ENCODE results near the gene DNPH1.

Gene DNPH1

GRCh38 chr6:43219814-43220213 is 9.5 kb downstream of the DNPH1 start:
- no peak for TF ChIP-seq CTCF (IDR thresholded peaks at IDR 0.05)
- Histone ChIP-seq H3K27ac (no peak overlapping the region), H3K4me3 (no peak overlapping the region)
- DNase-seq (ENCODE audit: low spot score) = peak; percentile 55

- DNase-seq (ENCODE audit: low spot score) = peak; percentile 64
- no peak overlapping the region for H3K27ac ChIP-seq
- no peak for TF ChIP-seq CTCF (IDR thresholded peaks at IDR 0.05)
- no peak overlapping the region for H3K4me3 ChIP-seq
Observed at GRCh38 chr6:43219119-43219518, 10.2 kb downstream of the DNPH1 start.

- TF ChIP-seq CTCF (IDR thresholded peaks at IDR 0.05) = no peak
- H3K4me3 ChIP-seq = no peak overlapping the region
- peak; percentile 17 for DNase-seq (ENCODE audit: low spot score)
- H3K27ac ChIP-seq = no peak overlapping the region
Observed at GRCh38 chr6:43217351-43217750, 11.9 kb downstream of the DNPH1 start.

GRCh38 chr6:43216200-43216599 is 13.1 kb downstream of the DNPH1 start:
- Histone ChIP-seq H3K27ac (no peak overlapping the region), H3K4me3 (no peak overlapping the region)
- no peak for TF ChIP-seq CTCF (IDR thresholded peaks at IDR 0.05)
- DNase-seq (ENCODE audit: low spot score) = no peak

GRCh38 chr6:43215066-43215465 is 14.2 kb downstream of the DNPH1 start:
- DNase-seq (ENCODE audit: low spot score) = no peak
- no peak for TF ChIP-seq CTCF (IDR thresholded peaks at IDR 0.05)
- no peak overlapping the region for H3K4me3 ChIP-seq

GRCh38 chr6:43213431-43213830 is 15.8 kb downstream of the DNPH1 start:
- no peak for DNase-seq (ENCODE audit: low spot score)
- H3K4me3 ChIP-seq = no peak overlapping the region
- TF ChIP-seq CTCF (IDR thresholded peaks at IDR 0.05) = no peak

More at GRCh38 chr6:43215066-43215465, 14.2 kb downstream of the DNPH1 start:
- no peak overlapping the region for H3K27ac ChIP-seq

GRCh38 chr6:43211955-43212354 is 17.3 kb downstream of the DNPH1 start:
- Histone ChIP-seq H3K4me3 (no peak overlapping the region), H3K27ac (no peak overlapping the region)
- TF ChIP-seq CTCF (IDR thresholded peaks at IDR 0.05) = no peak
- no peak for DNase-seq (ENCODE audit: low spot score)

More at GRCh38 chr6:43213431-43213830, 15.8 kb downstream of the DNPH1 start:
- no peak overlapping the region for H3K27ac ChIP-seq
